ENCODE data around the gene RPS27. TPM values are rescaled to one million over a fixed set of nuclear protein-coding genes. Genes with fewer than 3 reads are reported as not detected.
A peak's percentile ranks its signal among the peaks of the same experiment; 100 is the strongest.

The RPS27 gene
- total RNA-seq (2014; rRNA removed; shearing (Covaris generic)) = 4,465 and 5,738 TPM in 2 replicates
- total RNA-seq (2022) = 2,833 and 3,163 TPM in 2 replicates
- percentile 100 among the genes with signal in this experiment for Bru-seq, nascent RNA
- percentile 99 among the genes with signal in this experiment for BruChase-seq, experiment 1, labeled RNA remaining after a 6-hour chase
- BruChase-seq, experiment 2, labeled RNA remaining after a 2-hour chase = percentile 99 among the genes with signal in this experiment
- long read RNA-seq, transcript RPS27-201 (4 exons, 359 nt) = major isoform, 1,121 of 1,145 reads
- long read RNA-seq, transcript RPS27-204 (4 exons, 573 nt) = minor isoform, 18 of 1,145 reads
- long read RNA-seq, partial matches to known transcripts = 1 of 1,145 reads
- long read RNA-seq, other reads (novel, unspliced or antisense) = 2 of 1,145 reads

- H4K20me1 ChIP-seq (ENCODE audit: insufficient read depth, low read length) = peaks cover 5% of the 10 kb centered on the region; the same call in 1 of the 2 replicates
- H2AFZ ChIP-seq (ENCODE audit: low read length) = peak within 1 kb of the TSS; percentile 66
- peak within 1 kb of the TSS; percentile 62 for H3K27ac ChIP-seq (ENCODE audit: low read depth, low read length, poor library complexity, severe bottlenecking)
- intact Hi-C loops (cut with micrococcal nuclease; ENCODE audit: unreplicated experiment) = loop anchor here (1.0 kb wide), 1 partner anchor 282 kb away; the partner anchor contains the start of gene HAX1
- peaks cover 50% of the 10 kb centered on the region for H3K4me1 ChIP-seq (ENCODE audit: insufficient read depth, low read length, poor library complexity, severe bottlenecking)
- H3K9me3 ChIP-seq (ENCODE audit: low read length) = no peaks in the 10 kb centered on the region; the same call in 1 of the 2 replicates
- H3K9me2 ChIP-seq (ENCODE audit: insufficient read depth, low read length) = no peaks in the 10 kb centered on the region
- H3K36me3 ChIP-seq (ENCODE audit: insufficient read depth, low read length) = peaks cover 49% of the 10 kb centered on the region
- H3K79me2 ChIP-seq (ENCODE audit: insufficient read depth, low read depth, low read length) = peaks cover 27% of the 10 kb centered on the region
- peak; percentile 99 for DNase-seq (ENCODE audit: low spot score)
- TF ChIP-seq EZH2phosphoT487 (IDR thresholded peaks at IDR 0.05; ENCODE audit: borderline replicate concordance, low read depth, low read length) = no peak
- no peak for TF ChIP-seq CTCF (conservative IDR thresholded peaks at IDR 0.05; ENCODE audit: low read length)
- CTCF ChIA-PET (ENCODE audit: unreplicated experiment) = no interaction called here
- POLR2A ChIA-PET = interaction anchor here (0.5 to 1.4 kb wide), 12 partner anchors 12 to 1302 kb away, joined by 3 to 6 read pairs (median 3); partner anchors contain the start of genes CREB3L4 and JTB
- H3K4me2 ChIP-seq (ENCODE audit: low read length) = peak within 1 kb of the TSS; percentile 77
- peak within 1 kb of the TSS; percentile 81 for H3K4me3 ChIP-seq (ENCODE audit: low read depth, low read length, poor library complexity, severe bottlenecking)
- no TSS peak for BruUV-seq (replicated peaks)
Measured at GRCh38 chr1:153990468-153991150, at the start of gene RPS27. RPS27 (plus strand) TSS chr1:153990762; CDS start chr1:153990797, 35 bp downstream.

GRCh38 chr1:153941826-153942725 is 48.5 kb upstream of the RPS27 start:
- Histone ChIP-seq H3K4me3 (ENCODE audit: low read depth, low read length, poor library complexity, severe bottlenecking) (no peak overlapping the region), H3K9me2 (ENCODE audit: insufficient read depth, low read length) (no peaks in the 10 kb centered on the region), H4K20me1 (ENCODE audit: insufficient read depth, low read length) (no peaks in the 10 kb centered on the region), H2AFZ (ENCODE audit: low read length) (no peak overlapping the region), H3K4me1 (ENCODE audit: insufficient read depth, low read length, poor library complexity, severe bottlenecking) (peaks cover 20% of the 10 kb centered on the region), H3K36me3 (ENCODE audit: insufficient read depth, low read length) (peaks cover 69% of the 10 kb centered on the region), H3K9me3 (ENCODE audit: low read length) (no peaks in the 10 kb centered on the region), H3K79me2 (ENCODE audit: insufficient read depth, low read depth, low read length) (peaks cover 20% of the 10 kb centered on the region), H3K4me2 (ENCODE audit: low read length) (no peak overlapping the region), H3K27ac (ENCODE audit: low read depth, low read length, poor library complexity, severe bottlenecking) (no peak overlapping the region)
- BruUV-seq (replicated peaks) = no TSS peak
- no peak for DNase-seq (ENCODE audit: low spot score)
- ChIA-PET CTCF (ENCODE audit: unreplicated experiment) (no interaction called here), POLR2A (no interaction called here)
- no peak for TF ChIP-seq EZH2phosphoT487 (IDR thresholded peaks at IDR 0.05; ENCODE audit: borderline replicate concordance, low read depth, low read length)
- no peak for TF ChIP-seq CTCF (conservative IDR thresholded peaks at IDR 0.05; ENCODE audit: low read length)
- intact Hi-C loops (cut with micrococcal nuclease; ENCODE audit: unreplicated experiment) = no loop called here

Data from OCI-LY7 (cell line).